ENCODE results near the gene GPR68.
"Not testable (repeated sequence)": the region's sequence is repeated elsewhere in the genome, so short reads cannot be mapped to it uniquely, and the experiment has no call there.

Gene GPR68

GRCh38 chr14:91252871-91253794, 8.6 kb upstream of the GPR68 start:
- DNase-seq: no peak

- no peak for DNase-seq
Observed at GRCh38 chr14:91250912-91251311, 6.4 kb upstream of the GPR68 start.

- DNase-seq: peak; percentile 43
Observed at GRCh38 chr14:91249841-91250616, 5.5 kb upstream of the GPR68 start.

- no peak for DNase-seq
Observed at GRCh38 chr14:91246051-91246852, 1.7 kb upstream of the GPR68 start.

GRCh38 chr14:91245616-91246015, 1.1 kb upstream of the GPR68 start:
- not testable (repeated sequence) for DNase-seq

- no peak for DNase-seq
Observed at GRCh38 chr14:91245029-91245428, 525 bp upstream of the GPR68 start.

GRCh38 chr14:91243074-91243471, 1.4 kb downstream of the GPR68 start:
- no peak for DNase-seq

- DNase-seq: no peak
Observed at GRCh38 chr14:91242635-91243034, 1.9 kb downstream of the GPR68 start.

- peak; percentile 81 for DNase-seq
Observed at GRCh38 chr14:91241863-91242262, 2.6 kb downstream of the GPR68 start.

GRCh38 chr14:91238661-91239060, 5.8 kb downstream of the GPR68 start:
- DNase-seq: peak; percentile 65

- peak; percentile 66 for DNase-seq
Observed at GRCh38 chr14:91238085-91238484, 6.4 kb downstream of the GPR68 start.

- DNase-seq: peak; percentile 25
Observed at GRCh38 chr14:91237219-91237618, 7.3 kb downstream of the GPR68 start.

- no peak for DNase-seq
Observed at GRCh38 chr14:91235841-91236240, 8.7 kb downstream of the GPR68 start.

GRCh38 chr14:91234791-91235114, 9.8 kb downstream of the GPR68 start:
- no peak for DNase-seq

GRCh38 chr14:91233936-91234790, 10.3 kb downstream of the GPR68 start:
- DNase-seq: no peak

GRCh38 chr14:91232603-91233002, 11.9 kb downstream of the GPR68 start:
- peak; percentile 76 for DNase-seq

GRCh38 chr14:91232052-91232451, 12.5 kb downstream of the GPR68 start:
- DNase-seq: peak; percentile 59

- peak; percentile 81 for DNase-seq
Observed at GRCh38 chr14:91231446-91231845, 13.1 kb downstream of the GPR68 start.

GRCh38 chr14:91230397-91231035, 14.0 kb downstream of the GPR68 start:
- DNase-seq: no peak

GRCh38 chr14:91229743-91230200, 14.7 kb downstream of the GPR68 start:
- DNase-seq: peak; percentile 61

- no peak for DNase-seq
Observed at GRCh38 chr14:91229005-91229382, 15.5 kb downstream of the GPR68 start.
